Endothelial cell of umbilical vein (primary cell): Measurements from ENCODE around the gene GLB1L2.

Experiments
- MYC ChIP-seq: IDR thresholded peaks from one replicate; pipeline ENCODE4 v1.6.1; 2011; ENCODE audit warnings: mild to moderate bottlenecking, low read depth, low read length
- POLR2A ChIP-seq: IDR thresholded peaks from 2 replicates; pipeline ENCODE4 v1.6.1; 2012; ENCODE audit warnings: low read depth, mild to moderate bottlenecking, control low read depth, low read length
- TF ChIP-seq, protein P1 (sequence below), 2 donors: IDR thresholded peaks; 1 replicate in 1 of 2; 2 replicates in 1 of 2; pipeline ENCODE4 v1.5.1; 2011; ENCODE audit warnings: low read length in 2 of 2, mild to moderate bottlenecking in 2 of 2, moderate library complexity in 2 of 2, control low read depth in 1 of 2, inconsistent platforms in 1 of 2, low read depth in 1 of 2; ENCODE audit not compliant: insufficient read depth in 1 of 2; ENCODE audit errors: extremely low read depth in 1 of 2
- TF ChIP-seq, protein P2 (sequence below): IDR thresholded peaks from 2 replicates; pipeline ENCODE4 v1.6.1; 2011; ENCODE audit not compliant: insufficient read depth, insufficient read length

DNA sequence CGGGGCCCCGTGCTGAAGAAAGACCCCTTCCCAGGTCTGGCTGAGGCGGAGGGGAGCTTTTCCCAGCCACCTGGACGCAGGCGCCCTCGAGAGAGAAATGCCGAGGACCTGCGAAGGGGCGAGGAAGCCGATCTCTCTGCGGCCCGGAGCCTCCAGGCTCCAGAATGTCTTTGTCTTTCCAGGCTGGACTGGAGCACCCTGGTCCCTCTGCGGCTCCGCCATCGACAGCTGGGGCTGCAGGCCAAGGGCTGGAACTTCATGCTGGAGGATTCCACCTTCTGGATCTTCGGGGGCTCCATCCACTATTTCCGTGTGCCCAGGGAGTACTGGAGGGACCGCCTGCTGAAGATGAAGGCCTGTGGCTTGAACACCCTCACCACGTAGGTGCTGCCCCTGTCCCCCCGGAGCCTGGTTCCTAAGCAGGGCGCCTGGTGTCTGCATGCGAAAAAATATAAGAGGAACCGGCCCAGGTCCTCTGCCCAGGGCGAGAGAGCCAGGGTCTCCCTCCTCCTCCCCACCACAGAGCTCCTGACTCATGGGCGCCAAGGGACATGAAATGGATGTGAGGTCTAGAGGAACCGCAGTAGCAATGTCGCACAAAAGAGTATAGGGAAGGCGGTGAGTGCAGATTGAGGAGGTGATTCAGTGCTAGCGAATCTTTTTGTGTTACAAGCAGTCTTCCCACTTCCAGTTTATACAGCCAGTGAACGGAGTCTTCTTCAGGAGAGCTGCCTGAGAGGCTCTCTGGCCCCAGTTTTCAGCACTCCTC is 11.0 kb downstream of the GLB1L2 start:
- TF ChIP-seq MYC: no peak
- no peak for TF ChIP-seq POLR2A
- TF ChIP-seq, protein P1, sequence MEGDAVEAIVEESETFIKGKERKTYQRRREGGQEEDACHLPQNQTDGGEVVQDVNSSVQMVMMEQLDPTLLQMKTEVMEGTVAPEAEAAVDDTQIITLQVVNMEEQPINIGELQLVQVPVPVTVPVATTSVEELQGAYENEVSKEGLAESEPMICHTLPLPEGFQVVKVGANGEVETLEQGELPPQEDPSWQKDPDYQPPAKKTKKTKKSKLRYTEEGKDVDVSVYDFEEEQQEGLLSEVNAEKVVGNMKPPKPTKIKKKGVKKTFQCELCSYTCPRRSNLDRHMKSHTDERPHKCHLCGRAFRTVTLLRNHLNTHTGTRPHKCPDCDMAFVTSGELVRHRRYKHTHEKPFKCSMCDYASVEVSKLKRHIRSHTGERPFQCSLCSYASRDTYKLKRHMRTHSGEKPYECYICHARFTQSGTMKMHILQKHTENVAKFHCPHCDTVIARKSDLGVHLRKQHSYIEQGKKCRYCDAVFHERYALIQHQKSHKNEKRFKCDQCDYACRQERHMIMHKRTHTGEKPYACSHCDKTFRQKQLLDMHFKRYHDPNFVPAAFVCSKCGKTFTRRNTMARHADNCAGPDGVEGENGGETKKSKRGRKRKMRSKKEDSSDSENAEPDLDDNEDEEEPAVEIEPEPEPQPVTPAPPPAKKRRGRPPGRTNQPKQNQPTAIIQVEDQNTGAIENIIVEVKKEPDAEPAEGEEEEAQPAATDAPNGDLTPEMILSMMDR (IDR thresholded peaks at IDR 0.05; ENCODE audit: extremely low read depth in 1 of 2, insufficient read depth in 1 of 2, low read depth in 1 of 2, low read length in 2 of 2): no peak
- TF ChIP-seq, protein P2, sequence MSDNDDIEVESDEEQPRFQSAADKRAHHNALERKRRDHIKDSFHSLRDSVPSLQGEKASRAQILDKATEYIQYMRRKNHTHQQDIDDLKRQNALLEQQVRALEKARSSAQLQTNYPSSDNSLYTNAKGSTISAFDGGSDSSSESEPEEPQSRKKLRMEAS: no peak
